Measurements from ENCODE around the gene RAB36. TPM values are rescaled to one million over a fixed set of nuclear protein-coding genes. Genes with fewer than 3 reads are reported as not detected.
A peak's percentile ranks its signal among the peaks of the same experiment; 100 is the strongest.

RAB36 gene
- total and polyA plus RNA-seq, 9 of the 15 experiments (the other 6 are each of a cell fraction or from before 2014, with no cell fraction given), result 0.04 to 0.50 (median 0.08) TPM; not detected in 3

- peak; percentile 89; the same call in 1 of the 2 replicates for TF ChIP-seq CHCHD3 (CRISPR knock-in tag; IDR thresholded peaks at IDR 0.05)
Observed at GRCh38 chr22:23113067-23113846, 32.0 kb upstream of the RAB36 start (continued).

DNA sequence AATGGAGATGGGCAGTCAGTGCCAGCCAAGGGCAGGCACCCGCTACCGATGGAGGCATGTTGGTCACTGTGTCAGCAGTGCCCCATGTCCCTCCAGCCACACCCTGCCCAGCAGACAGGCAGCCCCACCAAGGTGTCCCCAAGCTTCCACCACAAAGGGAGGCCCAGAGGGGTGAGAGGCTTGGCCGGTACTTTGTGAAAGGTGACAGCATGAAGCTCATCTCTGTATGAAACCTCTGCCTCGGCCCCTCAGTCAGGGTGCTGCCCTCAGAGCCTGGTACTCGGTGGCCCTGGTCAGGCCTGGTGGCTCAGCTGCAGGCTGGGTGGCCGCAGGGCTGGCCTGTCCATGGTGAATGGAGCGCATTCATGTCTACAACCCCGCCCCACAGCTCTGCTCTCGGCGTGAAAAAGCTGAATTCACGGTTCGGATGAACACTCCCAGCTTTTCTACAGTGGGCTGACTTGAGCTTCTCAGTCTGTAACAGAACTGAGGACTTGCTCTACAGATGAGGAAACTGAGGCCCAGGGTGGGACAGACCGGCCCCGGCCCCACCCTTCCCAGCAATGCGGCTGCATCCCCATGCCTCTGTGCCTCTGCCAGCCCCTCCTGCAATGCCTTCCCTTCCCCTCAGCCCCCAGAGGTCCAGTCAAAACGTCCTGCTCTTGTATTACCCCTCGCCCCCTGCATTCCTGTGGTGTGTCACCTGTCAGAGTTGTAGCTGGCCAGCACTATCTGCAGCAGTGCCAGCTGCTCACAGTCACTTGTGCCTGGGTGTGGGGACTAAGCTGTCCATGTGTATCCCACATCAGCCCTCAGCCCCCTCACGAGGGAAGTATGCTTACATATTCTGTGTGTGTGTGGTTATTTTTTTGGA lies 31.2 kb upstream of the RAB36 start:
- ChIA-PET POLR2A (interaction anchor here (0.6 to 19.0 kb wide), 30 partner anchors 8 to 404 kb away, joined by 3 to 414 read pairs (median 4); partner anchors contain the start of genes GNAZ and RAB36), CTCF (ENCODE audit: low intra/inter-chr PET ratio) (no interaction called here)
- H3K9ac ChIP-seq (ENCODE audit: insufficient read depth in 1 of 2, low read depth in 2 of 2, low read length in 2 of 2), result peak overlapping the region in 1 of 2 experiments; percentile 29; a peak in 2 of 4 replicates
- H3K36me3 ChIP-seq (ENCODE audit: control insufficient read depth, insufficient read depth, low read length), result no peaks in the 10 kb centered on the region
- H3K9me3 ChIP-seq (replicated peaks; ENCODE audit: control insufficient read depth, insufficient read depth, low read depth, low read length), result no peaks in the 10 kb centered on the region
- H3K27me3 ChIP-seq (ENCODE audit: control insufficient read depth in 2 of 2, insufficient read depth in 2 of 2, low read length in 2 of 2), result peaks cover 38 to 98% of the 10 kb centered on the region in 2 experiments; a peak in 4 of 5 replicates
- in situ Hi-C loops (cut with MboI) (no loop called here), intact Hi-C loops (cut with micrococcal nuclease) (loop anchor here (2.0 kb wide), 1 partner anchor 21 kb away; no protein-coding TSS in a partner anchor)
- H3K79me2 ChIP-seq (ENCODE audit: control insufficient read depth, insufficient read depth, low read length), result no peaks in the 10 kb centered on the region
- no peak overlapping the region for H3K4me2 ChIP-seq (ENCODE audit: insufficient read depth, low read length)
- H3K4me1 ChIP-seq (replicated peaks in 1 of 2; ENCODE audit: control insufficient read depth in 2 of 2, insufficient read depth in 2 of 2, low read length in 2 of 2), result peaks cover 0 to 24% of the 10 kb centered on the region in 2 experiments; a peak in 1 of 5 replicates
- no peak for FAIRE-seq
- H3K4me3 ChIP-seq, result no peak overlapping the region
- H2AFZ ChIP-seq (ENCODE audit: low read depth, low read length), result no peak overlapping the region
- DNase-seq (ENCODE audit: extremely low read depth in 1 of 4, low spot score in 3 of 4), result peak in 3 of 4 experiments; percentile 53 to 59 (median 56)
- H3K9me1 ChIP-seq (ENCODE audit: control insufficient read depth, insufficient read depth, low read length), result peaks cover 8% of the 10 kb centered on the region
- no peak overlapping the region for H3K27ac ChIP-seq (ENCODE audit: extremely low read depth, low read depth, low read length)
- BruUV-seq (replicated peaks), result no TSS peak
- H4K20me1 ChIP-seq (replicated peaks; ENCODE audit: control insufficient read depth, insufficient read depth, low read length), result peaks cover 96% of the 10 kb centered on the region
- WGBS (ENCODE audit: insufficient coverage, low coverage, missing lambda C conversion rate), result 1% methylated on average over 18 of the region's 18 CpGs
- no peak; the same call in 2 of the 3 replicates for ATAC-seq
- peak; percentile 21; the same call in 1 of the 2 replicates for TF ChIP-seq ZBTB7A (IDR thresholded peaks at IDR 0.05; ENCODE audit: borderline replicate concordance, control insufficient read depth, low read depth, low read length)
- TF ChIP-seq, protein P1, sequence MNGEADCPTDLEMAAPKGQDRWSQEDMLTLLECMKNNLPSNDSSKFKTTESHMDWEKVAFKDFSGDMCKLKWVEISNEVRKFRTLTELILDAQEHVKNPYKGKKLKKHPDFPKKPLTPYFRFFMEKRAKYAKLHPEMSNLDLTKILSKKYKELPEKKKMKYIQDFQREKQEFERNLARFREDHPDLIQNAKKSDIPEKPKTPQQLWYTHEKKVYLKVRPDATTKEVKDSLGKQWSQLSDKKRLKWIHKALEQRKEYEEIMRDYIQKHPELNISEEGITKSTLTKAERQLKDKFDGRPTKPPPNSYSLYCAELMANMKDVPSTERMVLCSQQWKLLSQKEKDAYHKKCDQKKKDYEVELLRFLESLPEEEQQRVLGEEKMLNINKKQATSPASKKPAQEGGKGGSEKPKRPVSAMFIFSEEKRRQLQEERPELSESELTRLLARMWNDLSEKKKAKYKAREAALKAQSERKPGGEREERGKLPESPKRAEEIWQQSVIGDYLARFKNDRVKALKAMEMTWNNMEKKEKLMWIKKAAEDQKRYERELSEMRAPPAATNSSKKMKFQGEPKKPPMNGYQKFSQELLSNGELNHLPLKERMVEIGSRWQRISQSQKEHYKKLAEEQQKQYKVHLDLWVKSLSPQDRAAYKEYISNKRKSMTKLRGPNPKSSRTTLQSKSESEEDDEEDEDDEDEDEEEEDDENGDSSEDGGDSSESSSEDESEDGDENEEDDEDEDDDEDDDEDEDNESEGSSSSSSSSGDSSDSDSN (IDR thresholded peaks at IDR 0.05; ENCODE audit: borderline replicate concordance in 1 of 2, low read depth in 2 of 2, low read length in 2 of 2), result 0 out of 4 replicates have a peak, but pooled peaks of 1 of the 2 experiments have one; percentile 55
- no peak for TF ChIP-seq FOXJ3 (CRISPR knock-in tag; IDR thresholded peaks at IDR 0.05)
- TF ChIP-seq FOXK1 (CRISPR knock-in tag; IDR thresholded peaks at IDR 0.05; ENCODE audit: borderline replicate concordance), result no peak

All from K562 (cell line).